ENCODE measurements around the gene BCAR1. TPM values are rescaled to one million over a fixed set of nuclear protein-coding genes. Genes with fewer than 3 reads are reported as not detected.

BCAR1 gene
- total RNA-seq, 1 donor from 2014 or later: 76.7 TPM

- intact Hi-C loops (cut with DNase I): loop anchor here (2.0 to 5.0 kb wide), 2 partner anchors 267 to 565 kb away; partner anchors contain the start of gene TMEM170A
- DNase-seq (ENCODE audit: missing footprints) (no peak), ATAC-seq (no peak)
These were observed 53.8 kb downstream of the BCAR1 start for GRCh38 chr16:75197522-75198134.

GRCh38 chr16:75196836-75197235 lies 54.6 kb downstream of the BCAR1 start:
- DNase-seq (ENCODE audit: missing footprints) (no peak), ATAC-seq (no peak)
- intact Hi-C loops (cut with DNase I): loop anchor here (5.0 kb wide), 1 partner anchor 565 kb away; no protein-coding TSS in a partner anchor

DNA sequence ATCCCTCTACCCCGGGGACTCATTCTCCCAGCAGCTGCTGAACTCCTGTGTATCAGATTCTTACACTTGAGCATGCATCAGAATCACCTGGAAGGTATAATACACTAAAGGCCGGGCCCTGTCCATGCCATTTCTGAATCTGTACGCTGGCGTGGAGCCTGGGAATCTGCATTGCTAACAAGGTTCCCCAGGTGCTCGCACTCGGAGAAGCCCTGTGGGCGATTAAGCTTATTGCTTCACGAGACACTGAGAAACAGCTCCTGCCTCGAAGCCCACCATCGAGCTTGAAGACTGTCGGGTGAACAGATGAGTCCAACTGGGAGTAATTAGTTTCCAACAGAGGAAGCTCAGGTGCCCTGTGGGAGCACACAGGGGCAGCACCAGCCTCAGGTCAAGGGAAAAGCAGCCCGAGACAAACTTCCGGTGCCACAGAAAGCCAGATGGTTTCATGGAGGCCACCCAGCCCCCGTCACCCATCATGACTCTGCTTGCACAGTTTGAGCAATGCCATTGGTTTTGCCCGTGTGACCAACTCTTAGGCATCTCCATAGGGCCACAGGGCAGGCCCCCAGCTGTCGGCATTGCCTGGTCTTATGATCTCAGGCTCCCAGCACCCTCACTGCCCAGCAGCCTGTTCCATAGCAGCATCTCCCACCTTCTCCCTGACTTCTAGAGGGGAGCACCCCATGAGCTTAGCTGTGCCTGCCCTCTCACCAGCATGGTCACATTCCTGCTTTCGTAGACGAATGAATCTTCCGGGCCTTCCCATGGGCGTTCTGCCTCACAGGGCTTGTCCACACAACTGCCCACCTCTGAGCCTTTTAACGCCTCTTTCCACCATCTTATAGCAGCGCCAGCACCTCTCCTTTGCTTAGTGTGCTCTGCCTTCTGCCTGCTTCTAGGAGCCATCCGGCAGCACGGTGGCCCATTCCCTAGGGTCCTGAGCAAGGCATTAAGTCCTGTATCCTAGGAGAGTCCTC lies 55.3 kb downstream of the BCAR1 start:
- intact Hi-C loops (cut with DNase I): loop anchor here (5.0 kb wide), 1 partner anchor 566 kb away; no protein-coding TSS in a partner anchor
- no peak for DNase-seq (ENCODE audit: missing footprints)
- ATAC-seq: no peak

GRCh38 chr16:75193730-75194444 lies 57.5 kb downstream of the BCAR1 start:
- intact Hi-C loops (cut with DNase I): no loop called here
- ATAC-seq: no peak
- DNase-seq (ENCODE audit: missing footprints): no peak

DNA sequence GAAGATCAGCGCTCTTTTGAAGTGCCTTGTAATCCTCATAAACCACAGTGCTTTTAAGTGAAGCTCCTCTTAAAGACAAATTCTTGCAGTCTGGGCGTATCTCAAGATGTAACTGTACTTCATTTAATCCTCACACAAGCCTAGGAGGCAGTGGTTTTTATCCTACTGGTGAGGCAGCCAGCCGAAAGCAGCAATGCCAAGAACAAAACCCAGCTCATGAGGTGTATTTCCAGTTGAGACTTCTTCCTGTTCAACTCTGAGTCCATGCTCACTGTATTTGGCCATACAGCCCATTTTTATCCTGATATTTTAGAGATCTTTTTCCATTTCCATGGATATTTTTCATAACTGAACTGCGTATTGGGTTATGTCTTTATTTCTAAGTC lies 58.2 kb downstream of the BCAR1 start:
- DNase-seq (ENCODE audit: missing footprints) (no peak), ATAC-seq (no peak)
- intact Hi-C loops (cut with DNase I): no loop called here

DNA sequence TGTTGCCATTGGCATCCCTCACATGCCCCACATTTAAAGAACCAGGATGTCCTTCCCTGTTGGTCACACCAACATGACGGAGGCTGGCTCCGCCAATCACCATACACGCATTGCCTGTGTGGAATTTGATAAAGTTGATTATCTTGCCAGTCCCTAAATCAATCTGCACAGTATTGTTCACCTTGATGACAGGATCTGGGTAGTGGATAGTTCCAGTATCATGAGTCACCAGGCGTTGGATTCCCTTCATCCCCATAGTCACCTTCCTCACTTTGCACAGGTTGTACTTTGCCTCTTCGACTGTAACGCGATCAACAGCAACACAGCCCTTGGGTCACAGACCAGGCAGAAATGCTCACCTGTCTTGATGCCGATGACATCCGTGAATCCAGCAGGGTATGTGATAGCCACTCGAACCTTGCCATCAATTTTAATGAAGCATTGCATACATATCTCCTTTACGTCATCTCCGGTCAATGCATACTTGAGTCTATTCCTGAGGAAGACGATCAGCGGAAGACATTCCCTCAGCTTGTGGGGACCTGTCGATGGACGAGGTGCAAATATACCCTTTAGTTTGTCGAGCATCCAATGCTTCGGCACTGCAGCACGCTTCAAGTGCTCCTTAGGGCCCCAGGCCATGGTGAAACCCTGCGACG lies 58.7 kb downstream of the BCAR1 start:
- no peak for ATAC-seq
- no peak for DNase-seq (ENCODE audit: missing footprints)
- intact Hi-C loops (cut with DNase I): no loop called here

GRCh38 chr16:75189638-75190245 lies 61.7 kb downstream of the BCAR1 start:
- intact Hi-C loops (cut with DNase I): no loop called here
- DNase-seq (ENCODE audit: missing footprints) (no peak), ATAC-seq (no peak)

DNA sequence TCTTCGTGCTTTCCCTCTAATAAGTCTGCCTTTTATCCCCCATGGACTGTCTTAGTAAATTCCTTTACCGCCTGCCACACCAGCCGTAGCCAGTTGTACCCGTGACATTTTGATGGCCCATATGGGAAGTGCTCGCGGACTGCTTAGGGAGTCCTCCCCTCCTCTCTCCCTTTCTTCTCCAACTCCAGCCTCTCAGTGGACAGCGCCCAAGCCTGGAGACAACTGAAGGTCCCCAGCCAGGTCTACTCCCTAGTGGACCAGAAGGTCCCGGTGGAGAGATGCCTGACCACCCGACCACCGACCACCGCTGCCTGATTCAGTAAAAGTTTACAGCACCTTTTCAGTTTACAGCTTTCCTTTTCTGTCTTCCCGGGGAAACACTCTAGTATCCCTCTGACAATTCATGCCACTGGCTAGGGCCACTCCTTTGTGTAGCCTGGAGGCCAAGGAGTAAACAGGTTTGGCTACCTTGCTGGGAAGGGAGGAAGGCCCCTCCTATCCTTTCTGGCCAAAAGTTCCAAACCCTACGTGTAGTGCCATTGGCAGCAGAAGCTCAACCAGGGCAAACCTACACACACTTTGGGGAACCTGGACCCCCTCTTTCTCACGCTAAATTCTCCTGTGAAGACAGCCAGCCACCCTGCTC lies 62.5 kb downstream of the BCAR1 start:
- ATAC-seq (no peak), DNase-seq (ENCODE audit: missing footprints) (no peak)
- intact Hi-C loops (cut with DNase I): no loop called here

DNA sequence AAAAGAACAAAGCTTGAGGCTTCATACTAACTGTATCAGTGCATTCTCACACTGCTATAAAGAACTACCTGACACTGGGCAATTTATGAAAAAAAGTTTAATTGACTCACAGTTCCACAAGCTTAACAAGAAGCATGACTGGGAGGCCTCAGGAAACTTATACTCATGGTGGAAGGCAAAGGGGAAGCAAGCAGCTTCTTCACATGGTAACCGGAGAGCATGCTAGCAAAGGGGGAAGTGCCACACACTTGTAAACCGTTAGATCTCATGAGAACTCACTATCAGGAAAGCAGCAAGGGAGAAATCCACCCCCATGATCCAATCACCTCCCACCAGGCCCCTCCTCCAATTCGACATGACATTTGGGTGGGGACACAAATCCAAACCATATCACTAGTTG lies 69.8 kb downstream of the BCAR1 start:
- intact Hi-C loops (cut with DNase I): no loop called here
- DNase-seq (ENCODE audit: missing footprints): no peak
- ATAC-seq: no peak

GRCh38 chr16:75179208-75179607 lies 72.2 kb downstream of the BCAR1 start:
- DNase-seq (ENCODE audit: missing footprints) (no peak), ATAC-seq (no peak)
- intact Hi-C loops (cut with DNase I): no loop called here

Other genes starting within 250 kb of the BCAR1 start
- 71.8 TPM for gene LDHD, start 134.8 kb downstream of the BCAR1 start, total RNA-seq
- 5.8 TPM for gene ZFP1, start 103.1 kb downstream of the BCAR1 start, total RNA-seq
- gene CTRB2, start 44.5 kb downstream of the BCAR1 start, total RNA-seq: not detected
- not detected for gene CTRB1, start 32.6 kb downstream of the BCAR1 start, total RNA-seq
- 26.6 TPM for gene CFDP1, start 181.9 kb upstream of the BCAR1 start, total RNA-seq
- gene TMEM170A, start 213.1 kb upstream of the BCAR1 start, total RNA-seq: 9.6 TPM
- 0.62 TPM for gene CHST6, start 243.8 kb upstream of the BCAR1 start, total RNA-seq